Caco-2 (cell line): ENCODE data around the gene RPL28. TPM values are rescaled to one million over a fixed set of nuclear protein-coding genes. Genes with fewer than 3 reads are reported as not detected.

Experiments
- BruUV-seq: library from RNA; stranded (reverse); fragments of 400-500 nt; replicated peaks from 2 replicates; lab custom pipeline; 2021; lab: Mats Ljungman, UMichigan
- CTCF ChIA-PET: fragments of 300-600 bp; sonication (Branson Sonifier 250); formaldehyde crosslinking; loops from one replicate; lab custom pipeline; 2022; ENCODE audit warnings: antibody characterized with exemption; lab: Charles Lee
- POLR2A ChIA-PET: fragments of 300-600 bp; sonication (Branson Sonifier 250); formaldehyde crosslinking; loops from one replicate; lab custom pipeline; 2022; ENCODE audit warnings: antibody characterized with exemption; lab: Charles Lee
- DNase-seq, 2 experiments: peaks; one replicate each; pipeline versions ENCODE4 v3.0.0 to v3.0.0-alpha.2; 2020 to 2022
- H3K27me3 ChIP-seq: replicated peaks from 2 replicates; pipeline ENCODE4 v1.6.0; 2011; ENCODE audit warnings: low read length; ENCODE audit not compliant: control insufficient read depth, insufficient read depth
- H3K36me3 ChIP-seq: 2 replicates; pipeline ENCODE4 v1.5.1; 2011; ENCODE audit warnings: low read length; ENCODE audit not compliant: control insufficient read depth, insufficient read depth
- H3K4me1 ChIP-seq: fragments of 250-450 bp; sonication (Bioruptor Pico); 2 replicates; pipeline ENCODE4 v1.5.1; 2020; ENCODE audit warnings: mild to moderate bottlenecking
- H3K4me3 ChIP-seq: 2 replicates; pipeline ENCODE4 v1.5.1; 2011; ENCODE audit warnings: low read depth, mild to moderate bottlenecking, control low read depth, low read length
- H3K9me3 ChIP-seq: fragments of 250-450 bp; sonication (Bioruptor Pico); 2 replicates; pipeline ENCODE4 v1.5.1; 2020; ENCODE audit warnings: mild to moderate bottlenecking, moderate library complexity
- H3K27ac Mint-ChIP-seq: one replicate; pipeline ENCODE4 v1.8.0; 2022; ENCODE audit warnings: mixed read lengths; ENCODE audit not compliant: unreplicated experiment
- H3K27me3 Mint-ChIP-seq: one replicate; pipeline ENCODE4 v1.8.0; 2022; ENCODE audit warnings: mixed read lengths; ENCODE audit not compliant: insufficient read depth, unreplicated experiment
- H3K36me3 Mint-ChIP-seq: one replicate; pipeline ENCODE4 v1.8.0; 2022; ENCODE audit warnings: mild to moderate bottlenecking, mixed read lengths; ENCODE audit not compliant: insufficient read depth, unreplicated experiment
- H3K4me1 Mint-ChIP-seq: one replicate; pipeline ENCODE4 v1.8.0; 2022; ENCODE audit warnings: low read depth, mixed read lengths; ENCODE audit not compliant: unreplicated experiment
- H3K4me3 Mint-ChIP-seq: one replicate; pipeline ENCODE4 v1.8.0; 2022; ENCODE audit warnings: mild to moderate bottlenecking, moderate library complexity, mixed read lengths; ENCODE audit not compliant: unreplicated experiment
- H3K9me3 Mint-ChIP-seq: one replicate; pipeline ENCODE4 v1.8.0; 2022; ENCODE audit warnings: mixed read lengths; ENCODE audit not compliant: unreplicated experiment
- intact Hi-C: fragments of 100-400 bp; cut with micrococcal nuclease; formaldehyde crosslinking; loops from one replicate; pipeline ENCODE4 v1.10.0; 2022; ENCODE audit not compliant: unreplicated experiment
- total RNA-seq: library from RNA; stranded (reverse); gene quantifications from 2 replicates; pipeline ENCODE4 v1.2.3, GENCODE V29; 2022
- TF ChIP-seq, protein P1 (sequence below), 2 experiments: fragments of 200-600 bp in 1 of 2; IDR thresholded peaks; 1 replicate in 1 of 2; 2 replicates in 1 of 2; pipeline versions ENCODE4 v1.5.1 to v1.8.0; 2011 to 2022; ENCODE audit warnings: antibody characterized with exemption in 1 of 2, control low read depth in 1 of 2, inconsistent platforms in 1 of 2, low read depth in 1 of 2, low read length in 1 of 2, mild to moderate bottlenecking in 1 of 2, moderate library complexity in 1 of 2; ENCODE audit not compliant: insufficient read depth in 1 of 2, severe bottlenecking in 1 of 2, unreplicated experiment in 1 of 2

Gene RPL28
- total RNA-seq, 1 experiment from 2014 or later: 2,048 TPM

DNA sequence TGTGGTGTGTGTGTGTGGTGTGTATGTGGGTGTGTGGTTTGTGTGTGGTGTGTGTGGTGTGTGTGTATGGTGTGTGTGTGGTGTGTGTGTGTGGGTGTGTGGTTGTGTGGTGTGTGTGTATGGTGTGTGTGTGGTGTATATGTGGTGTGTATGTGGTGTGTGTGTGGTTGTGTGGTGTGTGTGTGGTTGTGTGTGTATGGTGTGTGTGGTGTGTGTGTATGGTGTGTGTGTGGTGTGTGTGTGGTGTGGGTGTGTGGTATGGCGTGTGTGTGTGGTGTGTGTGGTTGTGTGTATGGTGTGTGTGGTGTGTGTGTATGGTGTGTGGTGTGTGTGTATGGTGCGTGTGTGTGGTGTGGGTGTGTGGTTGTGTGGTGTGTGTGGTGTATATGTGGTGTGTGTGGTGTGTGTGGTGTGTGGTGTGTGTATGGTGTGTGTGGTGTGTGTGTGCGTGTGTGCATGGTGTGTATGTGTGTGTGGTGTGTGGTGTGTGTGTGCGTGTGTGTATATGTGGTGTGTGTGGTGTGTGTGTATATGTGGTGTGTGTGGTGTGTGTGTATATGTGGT, 48.7 kb downstream of the RPL28 start:
- Histone ChIP-seq H3K9me3 (no peaks in the 10 kb centered on the region), H3K27me3 (no peaks in the 10 kb centered on the region; the same call in 1 of the 2 replicates), H3K4me1 (no peaks in the 10 kb centered on the region), H3K36me3 (no peaks in the 10 kb centered on the region), H3K4me3 (no peak overlapping the region)
- no TSS peak for BruUV-seq
- peaks cover 6% of the 10 kb centered on the region for H3K36me3 Mint-ChIP-seq
- TF ChIP-seq, protein P1, sequence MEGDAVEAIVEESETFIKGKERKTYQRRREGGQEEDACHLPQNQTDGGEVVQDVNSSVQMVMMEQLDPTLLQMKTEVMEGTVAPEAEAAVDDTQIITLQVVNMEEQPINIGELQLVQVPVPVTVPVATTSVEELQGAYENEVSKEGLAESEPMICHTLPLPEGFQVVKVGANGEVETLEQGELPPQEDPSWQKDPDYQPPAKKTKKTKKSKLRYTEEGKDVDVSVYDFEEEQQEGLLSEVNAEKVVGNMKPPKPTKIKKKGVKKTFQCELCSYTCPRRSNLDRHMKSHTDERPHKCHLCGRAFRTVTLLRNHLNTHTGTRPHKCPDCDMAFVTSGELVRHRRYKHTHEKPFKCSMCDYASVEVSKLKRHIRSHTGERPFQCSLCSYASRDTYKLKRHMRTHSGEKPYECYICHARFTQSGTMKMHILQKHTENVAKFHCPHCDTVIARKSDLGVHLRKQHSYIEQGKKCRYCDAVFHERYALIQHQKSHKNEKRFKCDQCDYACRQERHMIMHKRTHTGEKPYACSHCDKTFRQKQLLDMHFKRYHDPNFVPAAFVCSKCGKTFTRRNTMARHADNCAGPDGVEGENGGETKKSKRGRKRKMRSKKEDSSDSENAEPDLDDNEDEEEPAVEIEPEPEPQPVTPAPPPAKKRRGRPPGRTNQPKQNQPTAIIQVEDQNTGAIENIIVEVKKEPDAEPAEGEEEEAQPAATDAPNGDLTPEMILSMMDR (IDR thresholded peaks at IDR 0.05; ENCODE audit: insufficient read depth in 1 of 2, low read depth in 1 of 2, low read length in 1 of 2, severe bottlenecking in 1 of 2, unreplicated experiment in 1 of 2): no peak
- no peaks in the 10 kb centered on the region for H3K4me1 Mint-ChIP-seq
- no peak overlapping the region for H3K4me3 Mint-ChIP-seq
- intact Hi-C loops: no loop called here
- POLR2A ChIA-PET: no interaction called here
- H3K27ac Mint-ChIP-seq: no peak overlapping the region
- no peaks in the 10 kb centered on the region for H3K9me3 Mint-ChIP-seq
- DNase-seq: no peak
- CTCF ChIA-PET: no interaction called here
- H3K27me3 Mint-ChIP-seq: peaks cover 10% of the 10 kb centered on the region

DNA sequence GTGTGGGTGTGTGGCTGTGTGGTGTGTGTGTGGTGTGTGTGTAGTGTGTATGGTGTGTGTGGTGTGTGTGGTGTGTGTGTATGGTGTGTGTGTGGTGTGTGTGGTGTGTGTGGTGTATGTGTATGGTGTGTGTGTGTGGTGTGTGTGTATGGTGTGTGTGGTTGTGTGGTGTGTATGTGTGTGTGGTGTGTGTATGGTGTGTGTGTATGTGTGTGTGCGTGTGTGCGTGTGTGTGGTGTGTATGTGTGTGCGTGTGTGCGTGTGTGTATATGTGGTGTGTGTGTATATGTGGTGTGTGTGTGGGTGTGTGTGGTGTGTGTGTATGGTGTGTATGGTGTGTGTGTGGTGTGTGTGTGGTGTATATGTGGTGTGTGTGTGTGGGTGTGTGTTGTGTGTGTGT, 49.3 kb downstream of the RPL28 start:
- Histone ChIP-seq H3K27me3 (no peaks in the 10 kb centered on the region; the same call in 1 of the 2 replicates), H3K4me1 (no peaks in the 10 kb centered on the region), H3K36me3 (no peaks in the 10 kb centered on the region), H3K9me3 (no peaks in the 10 kb centered on the region), H3K4me3 (no peak overlapping the region)
- H3K9me3 Mint-ChIP-seq: no peaks in the 10 kb centered on the region
- TF ChIP-seq, protein P1 (IDR thresholded peaks at IDR 0.05; ENCODE audit: insufficient read depth in 1 of 2, low read depth in 1 of 2, low read length in 1 of 2, severe bottlenecking in 1 of 2, unreplicated experiment in 1 of 2): no peak
- H3K4me1 Mint-ChIP-seq: no peaks in the 10 kb centered on the region
- H3K36me3 Mint-ChIP-seq: peaks cover 7% of the 10 kb centered on the region
- H3K4me3 Mint-ChIP-seq: no peak overlapping the region
- intact Hi-C loops: no loop called here
- ChIA-PET POLR2A (no interaction called here), CTCF (interaction anchor here (0.7 kb wide), 1 partner anchor 9 kb away, joined by 4 read pairs; no protein-coding TSS in a partner anchor)
- peaks cover 12% of the 10 kb centered on the region for H3K27me3 Mint-ChIP-seq
- DNase-seq: no peak
- H3K27ac Mint-ChIP-seq: no peak overlapping the region
- BruUV-seq: no TSS peak

DNA sequence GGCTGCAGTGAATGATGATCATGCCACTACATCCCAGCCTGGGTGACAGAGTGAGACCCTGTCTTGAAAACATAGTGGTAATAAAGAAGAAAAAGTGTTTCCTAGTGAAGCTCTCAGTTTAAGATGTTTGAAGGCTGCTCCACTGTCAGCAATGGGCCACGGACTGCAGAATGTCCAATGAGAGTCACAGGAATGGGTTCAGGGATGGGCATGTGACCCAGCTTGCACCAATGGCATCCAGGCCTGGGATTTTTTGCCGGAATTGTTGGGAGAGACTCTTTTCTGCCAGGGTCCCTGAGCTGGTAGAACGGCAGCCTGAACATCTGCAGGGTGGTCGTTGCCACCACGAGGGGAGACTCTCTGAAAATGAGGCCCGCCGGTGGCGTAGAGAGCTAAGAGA, 51.1 kb downstream of the RPL28 start:
- Histone ChIP-seq H3K4me1 (peaks cover 11% of the 10 kb centered on the region; the same call in 1 of the 2 replicates), H3K4me3 (no peak overlapping the region), H3K36me3 (no peaks in the 10 kb centered on the region), H3K27me3 (peaks cover 4% of the 10 kb centered on the region), H3K9me3 (0 out of 2 replicates have a peak, but pooled peaks cover 3% of the 10 kb centered on the region)
- POLR2A ChIA-PET: interaction anchor here (0.9 to 1.3 kb wide), 3 partner anchors 25 to 97 kb away, joined by 3 to 7 read pairs (median 4); partner anchors contain the start of genes ISOC2, KMT5C and UBE2S
- TF ChIP-seq, protein P1 (IDR thresholded peaks at IDR 0.05; ENCODE audit: insufficient read depth in 1 of 2, low read depth in 1 of 2, low read length in 1 of 2, severe bottlenecking in 1 of 2, unreplicated experiment in 1 of 2): no peak
- no TSS peak for BruUV-seq
- DNase-seq: no peak
- Mint-ChIP-seq H3K4me3 (no peak overlapping the region), H3K27me3 (peaks cover 23% of the 10 kb centered on the region), H3K36me3 (peaks cover 7% of the 10 kb centered on the region), H3K27ac (no peak overlapping the region), H3K4me1 (no peaks in the 10 kb centered on the region), H3K9me3 (no peaks in the 10 kb centered on the region)
- CTCF ChIA-PET: interaction anchor here (0.6 to 1.3 kb wide), 2 partner anchors 9 to 10 kb away, joined by 3 read pairs; no protein-coding TSS in a partner anchor
- intact Hi-C loops: no loop called here
